ENCODE results near the gene CCL19. TPM values are rescaled to one million over a fixed set of nuclear protein-coding genes. Genes with fewer than 3 reads are reported as not detected.
A peak's percentile ranks its signal among the peaks of the same experiment; 100 is the strongest.

Gene CCL19
- polyA plus RNA-seq, 3 donors, result 0.31 TPM; not detected in 2

DNA sequence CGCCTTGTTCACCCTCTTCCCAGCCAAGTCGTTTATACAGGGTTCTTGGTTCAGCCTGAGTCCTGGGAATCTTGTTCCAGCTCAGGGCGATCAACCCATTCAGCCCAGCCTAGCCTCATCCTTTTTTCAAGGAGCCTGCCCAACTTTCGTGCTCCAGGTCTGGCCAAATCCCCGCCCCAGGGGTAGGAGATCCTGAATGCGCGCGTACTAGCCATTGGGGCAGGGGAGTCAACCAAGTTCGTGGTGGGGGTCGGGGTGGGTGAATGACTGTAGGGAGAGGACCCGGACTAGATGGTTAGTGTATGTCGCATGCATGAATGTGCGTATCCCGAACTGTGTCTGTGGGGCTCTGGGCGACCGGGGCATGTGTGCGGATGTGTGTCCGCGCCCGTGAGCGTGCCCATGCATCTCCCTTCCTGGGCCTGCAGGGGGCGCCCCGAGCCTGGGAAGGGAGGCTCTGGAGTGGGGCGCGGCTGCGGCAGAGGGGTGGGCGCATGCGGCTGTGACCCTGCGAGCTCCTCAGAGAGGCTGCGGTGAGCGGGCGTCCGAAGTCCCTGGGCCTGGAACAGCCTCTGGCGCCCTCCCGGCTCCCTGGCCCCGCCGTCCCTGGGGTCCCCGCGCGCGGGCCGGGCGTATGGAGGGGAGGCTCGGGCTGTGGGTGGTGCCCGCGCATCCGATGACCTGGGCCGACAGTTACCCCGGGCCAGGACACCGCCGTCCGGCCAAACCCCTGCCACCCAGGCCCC, 10.1 kb upstream of the CCL19 start:
- peak in 1 of 3 donors; percentile 55 for DNase-seq (ENCODE audit: low read depth in 3 of 3, low spot score in 2 of 3)

GRCh38 chr9:34694811-34695210, 3.7 kb upstream of the CCL19 start:
- no peak for DNase-seq (ENCODE audit: low read depth in 3 of 3, low spot score in 2 of 3)

DNA sequence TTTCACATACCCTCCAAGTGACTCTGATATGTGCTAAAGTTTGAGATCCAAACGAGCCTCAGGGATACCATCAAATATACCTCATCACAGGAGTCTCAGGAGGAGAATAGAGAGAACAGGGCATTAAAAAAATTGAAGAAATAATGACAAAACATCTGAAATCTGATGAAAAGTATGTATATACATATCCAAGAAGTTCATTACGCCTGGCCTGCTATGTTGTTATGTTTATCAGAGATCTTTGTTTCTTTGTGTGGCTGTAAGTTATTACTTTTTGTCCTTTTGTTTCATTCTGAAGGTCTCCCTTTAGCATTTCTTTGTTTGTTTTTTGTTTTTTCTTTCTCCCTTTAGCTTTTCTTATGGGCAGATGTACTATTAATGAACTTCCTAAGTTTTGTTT, 2.5 kb upstream of the CCL19 start:
- DNase-seq (ENCODE audit: low read depth in 3 of 3, low spot score in 2 of 3), result no peak

GRCh38 chr9:34691936-34692315, 850 bp upstream of the CCL19 start:
- no peak for DNase-seq (ENCODE audit: low read depth in 3 of 3, low spot score in 2 of 3)

- no peak for DNase-seq (ENCODE audit: low read depth in 3 of 3, low spot score in 2 of 3)
Measured at GRCh38 chr9:34689512-34689911, 1.6 kb downstream of the CCL19 start.

GRCh38 chr9:34689116-34689470, 2.0 kb downstream of the CCL19 start:
- DNase-seq (ENCODE audit: low read depth in 3 of 3, low spot score in 2 of 3), result no peak

GRCh38 chr9:34688329-34689115, 2.6 kb downstream of the CCL19 start:
- no peak for DNase-seq (ENCODE audit: low read depth in 3 of 3, low spot score in 2 of 3)

DNA sequence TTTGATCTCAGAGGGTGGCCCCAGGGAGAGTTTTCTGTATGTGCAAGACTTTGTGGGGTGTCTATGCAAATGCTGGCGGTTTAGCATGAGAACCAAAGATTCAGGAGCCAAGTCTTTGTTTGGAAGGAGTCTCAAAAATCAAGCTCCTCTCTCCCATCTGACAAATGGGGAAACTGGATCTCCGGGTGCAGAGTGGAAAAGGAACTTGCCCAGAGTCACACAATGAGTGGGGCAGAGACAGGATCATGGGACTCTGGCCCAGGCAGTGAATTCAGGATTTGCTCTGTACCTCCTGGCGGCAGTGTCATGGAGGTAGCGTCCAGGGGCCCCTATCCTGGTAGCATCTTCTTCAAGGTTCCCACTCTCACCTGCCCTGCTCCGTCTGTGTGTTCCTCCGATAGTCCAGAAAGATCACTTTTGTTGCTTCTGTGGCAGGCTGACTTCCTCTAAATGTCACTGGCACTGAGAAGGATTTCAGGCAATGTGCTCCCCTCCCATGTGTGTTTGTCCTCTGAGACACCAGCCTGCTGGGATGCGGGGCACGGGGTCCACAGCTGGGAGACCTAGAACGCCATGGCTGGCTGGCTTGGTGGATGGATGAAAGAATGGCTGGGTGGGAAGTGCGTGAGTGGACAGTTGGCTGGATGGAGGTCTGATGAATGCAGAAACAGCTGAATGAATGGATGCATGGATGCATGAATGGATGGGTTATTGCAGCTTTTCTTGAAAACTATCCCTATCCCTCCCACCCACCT, 3.6 kb downstream of the CCL19 start:
- no peak for DNase-seq (ENCODE audit: low read depth in 3 of 3, low spot score in 2 of 3)

DNA sequence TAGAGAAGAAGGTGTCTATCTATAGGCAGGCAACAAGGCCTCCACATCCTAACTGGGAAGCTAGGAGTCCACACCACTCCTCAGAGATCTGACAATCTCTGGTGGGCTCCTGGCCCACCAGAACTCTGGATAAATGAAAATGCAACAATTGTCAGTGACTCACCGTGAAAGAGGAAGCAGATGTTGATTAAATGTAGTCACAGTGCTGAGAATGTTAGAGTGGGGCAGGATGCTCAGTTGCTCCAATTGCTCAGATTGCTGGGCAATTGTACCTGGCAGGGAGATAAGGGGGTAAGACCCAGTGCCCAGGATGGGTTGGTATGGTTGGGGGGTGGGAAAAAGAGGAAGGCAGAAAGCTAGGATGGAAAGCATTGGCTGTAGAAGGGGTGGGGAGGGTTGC, 4.3 kb downstream of the CCL19 start:
- DNase-seq (ENCODE audit: low read depth in 3 of 3, low spot score in 2 of 3), result no peak

DNA sequence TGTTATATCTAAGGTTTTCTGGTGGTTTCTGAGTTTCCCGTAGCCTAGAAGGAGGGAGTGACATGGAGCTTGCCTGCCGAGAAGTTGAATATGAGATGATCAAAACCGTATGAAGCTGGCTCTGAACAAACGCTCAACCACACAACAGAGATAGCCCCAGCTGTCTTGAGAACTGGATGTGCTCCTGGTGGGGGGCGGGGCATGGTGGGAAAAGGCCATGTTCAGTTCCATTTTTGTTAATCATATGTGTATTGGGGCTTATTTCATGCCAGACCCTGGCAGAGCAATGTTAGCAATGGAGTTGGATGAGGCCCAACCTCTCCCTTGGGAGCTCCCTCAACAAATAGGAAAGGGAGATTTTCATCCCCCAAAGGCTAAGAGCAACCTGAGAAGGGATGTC, 4.8 kb downstream of the CCL19 start:
- no peak for DNase-seq (ENCODE audit: low read depth in 3 of 3, low spot score in 2 of 3)

- no peak for DNase-seq (ENCODE audit: low read depth in 3 of 3, low spot score in 2 of 3)
Measured at GRCh38 chr9:34685591-34685990, 5.5 kb downstream of the CCL19 start.

DNA sequence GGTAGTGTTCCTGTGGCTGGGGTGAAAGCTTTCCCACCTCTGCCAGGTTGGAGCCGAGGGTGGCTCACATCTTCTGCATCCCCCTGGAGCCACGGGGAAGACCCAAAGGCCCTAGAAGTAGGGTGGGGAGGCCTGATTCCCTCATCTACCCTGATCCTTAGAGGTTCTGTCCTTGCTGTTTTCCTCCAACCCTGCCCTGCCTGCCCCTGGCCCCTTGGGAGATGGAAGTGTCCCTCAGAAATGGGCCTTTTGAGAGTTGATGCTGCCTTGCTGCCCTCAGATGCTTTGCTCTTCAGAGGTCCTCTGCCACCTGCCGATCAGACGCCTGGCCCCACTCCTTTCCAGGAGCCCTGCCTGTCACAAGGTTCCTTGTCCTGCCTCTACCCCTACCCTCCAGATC, 6.3 kb downstream of the CCL19 start:
- no peak for DNase-seq (ENCODE audit: low read depth in 3 of 3, low spot score in 2 of 3)

DNA sequence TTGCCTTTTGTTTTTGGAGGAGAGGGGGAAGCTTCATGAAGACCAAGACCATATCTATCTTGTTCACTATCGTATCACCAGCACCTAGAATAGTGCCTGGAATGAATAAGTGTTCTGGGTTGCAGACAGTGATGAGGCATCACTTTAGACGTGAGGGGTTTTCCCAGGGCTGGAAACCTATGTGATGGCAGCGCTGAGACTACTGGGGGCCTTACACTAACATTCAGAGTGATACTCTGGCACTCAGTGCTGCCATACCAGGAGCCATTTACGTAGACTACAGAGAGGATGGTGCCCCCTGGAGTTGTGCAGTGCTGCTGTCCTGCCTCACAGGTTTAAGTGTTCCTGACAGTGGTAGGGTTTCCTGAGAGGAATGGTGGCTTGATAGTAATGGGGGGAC, 6.9 kb downstream of the CCL19 start:
- DNase-seq (ENCODE audit: low read depth in 3 of 3, low spot score in 2 of 3), result no peak

- no peak for DNase-seq (ENCODE audit: low read depth in 3 of 3, low spot score in 2 of 3)
Measured at GRCh38 chr9:34675869-34676268, 15.2 kb downstream of the CCL19 start.

- no peak for DNase-seq (ENCODE audit: low read depth in 3 of 3, low spot score in 2 of 3)
Measured at GRCh38 chr9:34675048-34675714, 15.9 kb downstream of the CCL19 start.

DNA sequence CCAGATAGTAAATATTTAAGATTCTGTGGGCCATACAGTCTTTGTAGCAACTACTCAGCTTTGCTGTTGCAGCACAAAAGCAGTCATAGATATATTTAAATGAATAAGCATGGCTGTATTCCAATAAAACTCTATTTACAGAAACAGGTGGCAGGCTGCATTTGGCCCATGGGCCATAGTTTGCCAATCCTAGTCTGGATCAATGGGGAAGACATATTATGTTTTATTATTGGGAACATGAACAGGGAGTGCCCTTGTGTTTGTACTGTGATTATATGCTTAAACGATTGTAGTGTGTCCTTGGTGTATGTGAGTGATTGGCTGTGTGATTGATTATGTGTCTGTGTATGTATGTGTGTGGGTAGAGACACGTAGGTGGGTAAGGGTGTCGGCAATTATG, 16.6 kb downstream of the CCL19 start:
- no peak for DNase-seq (ENCODE audit: low read depth in 3 of 3, low spot score in 2 of 3)

DNA sequence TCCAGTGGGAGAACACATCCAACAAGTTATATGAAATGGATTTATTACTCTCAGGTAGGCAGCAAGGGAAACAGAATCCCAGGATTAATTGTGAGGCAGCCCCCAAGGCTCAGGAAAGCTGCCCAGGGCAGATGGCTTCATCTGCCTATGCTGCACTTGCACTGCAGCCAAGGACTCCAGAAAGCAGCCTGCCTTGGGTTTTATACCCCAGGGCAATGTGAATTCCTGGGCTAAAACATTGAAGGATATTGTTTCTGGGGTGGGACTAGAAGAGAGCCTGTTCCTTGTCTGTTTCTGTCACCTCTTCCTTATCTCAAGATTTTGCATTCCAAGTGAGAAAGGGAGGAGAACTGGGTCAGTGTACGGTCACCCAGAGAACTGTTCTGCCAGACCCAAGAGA, 19.8 kb downstream of the CCL19 start:
- no peak for DNase-seq (ENCODE audit: low read depth in 3 of 3, low spot score in 2 of 3)

- DNase-seq (ENCODE audit: low read depth in 3 of 3, low spot score in 2 of 3), result no peak
Measured at GRCh38 chr9:34669809-34670562, 21.1 kb downstream of the CCL19 start.

- peak; percentile 88 to 91 (median 89) for DNase-seq (ENCODE audit: low read depth in 3 of 3, low spot score in 2 of 3)
Measured at GRCh38 chr9:34665381-34666250, 25.5 kb downstream of the CCL19 start.

- DNase-seq (ENCODE audit: low read depth in 3 of 3, low spot score in 2 of 3), result no peak
Measured at GRCh38 chr9:34665067-34665380, 26.1 kb downstream of the CCL19 start.

Measured in right renal cortex interstitium (tissue), 3 donors.